HG03039 (cell line): ENCODE data around the gene SGCB.
"Not testable (repeated sequence)": the region's sequence is repeated elsewhere in the genome, so short reads cannot be mapped to it uniquely, and the experiment has no call there.

Experiments used
- ATAC-seq: cut with Tn5 transposase; IDR thresholded peaks from one replicate; pipeline ENCODE4 v1.9.1; 2021; ENCODE audit warnings: mild to moderate bottlenecking, moderate library complexity; ENCODE audit not compliant: unreplicated experiment

Gene SGCB, protein sequence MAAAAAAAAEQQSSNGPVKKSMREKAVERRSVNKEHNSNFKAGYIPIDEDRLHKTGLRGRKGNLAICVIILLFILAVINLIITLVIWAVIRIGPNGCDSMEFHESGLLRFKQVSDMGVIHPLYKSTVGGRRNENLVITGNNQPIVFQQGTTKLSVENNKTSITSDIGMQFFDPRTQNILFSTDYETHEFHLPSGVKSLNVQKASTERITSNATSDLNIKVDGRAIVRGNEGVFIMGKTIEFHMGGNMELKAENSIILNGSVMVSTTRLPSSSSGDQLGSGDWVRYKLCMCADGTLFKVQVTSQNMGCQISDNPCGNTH

DNA sequence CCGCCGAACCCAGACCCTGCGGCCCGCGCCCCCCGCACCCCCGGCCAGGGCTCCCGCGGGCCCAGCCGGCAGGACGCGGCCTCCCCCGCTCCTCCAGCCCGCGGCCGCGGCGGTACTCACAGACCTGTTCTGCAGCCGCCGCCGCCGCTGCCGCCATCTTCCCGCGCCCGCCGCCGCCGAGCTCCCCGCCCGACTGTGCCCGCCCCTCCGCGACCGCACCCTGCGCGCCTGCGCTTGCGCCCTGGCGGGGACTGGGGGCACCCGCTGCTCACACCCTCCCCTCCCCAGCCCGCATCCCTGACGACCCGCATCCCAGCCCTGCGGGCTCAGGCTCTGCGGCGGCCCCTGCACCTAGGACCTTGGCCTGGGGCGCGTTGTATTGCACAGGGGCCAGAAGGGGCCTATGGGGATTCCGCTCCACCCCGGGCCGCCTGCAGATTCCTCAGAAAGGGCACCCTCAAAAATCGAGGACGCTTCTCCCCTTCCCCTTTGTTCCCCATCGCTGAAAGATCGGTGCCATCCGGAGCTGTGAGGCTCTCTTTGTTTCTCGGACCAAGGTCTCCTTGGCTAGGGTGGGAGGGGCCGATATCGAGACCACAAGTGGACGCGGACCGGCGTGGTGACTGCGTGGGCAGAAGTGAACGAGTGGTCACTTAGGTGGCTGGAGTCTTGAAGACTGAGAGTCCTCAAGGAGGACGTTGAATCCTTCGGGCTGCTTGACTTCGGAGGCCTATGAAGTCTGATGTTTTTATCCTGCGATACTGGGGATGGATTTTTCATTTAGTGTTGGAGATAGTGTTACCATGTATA lies at the start of gene SGCB:
Gene SGCB, minus strand, starts transcription at position 197 of the 810 bp plus-strand sequence. Its CDS starts 40 bp downstream, at position 157.
- ATAC-seq, result peak; percentile 92

DNA sequence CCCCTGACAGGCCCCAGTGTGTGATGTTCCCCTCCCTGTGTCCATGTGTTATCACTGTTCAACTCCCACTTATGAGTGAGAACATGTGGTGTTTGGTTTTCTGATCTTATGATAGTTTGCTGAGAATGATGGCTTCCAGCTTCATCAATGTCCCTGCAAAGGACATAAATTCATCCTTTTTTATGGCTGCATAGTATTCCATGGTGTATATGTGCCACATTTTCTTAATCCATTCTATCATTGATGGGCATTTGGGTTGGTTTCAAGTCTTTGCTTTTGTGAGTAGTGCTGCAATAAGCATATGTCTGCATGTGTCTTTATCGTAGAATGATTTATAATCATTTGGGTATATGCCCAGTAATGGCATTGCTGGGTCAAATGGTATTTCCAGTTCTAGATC lies 48.3 kb upstream of the SGCB start:
- ATAC-seq, result not testable (repeated sequence)

DNA sequence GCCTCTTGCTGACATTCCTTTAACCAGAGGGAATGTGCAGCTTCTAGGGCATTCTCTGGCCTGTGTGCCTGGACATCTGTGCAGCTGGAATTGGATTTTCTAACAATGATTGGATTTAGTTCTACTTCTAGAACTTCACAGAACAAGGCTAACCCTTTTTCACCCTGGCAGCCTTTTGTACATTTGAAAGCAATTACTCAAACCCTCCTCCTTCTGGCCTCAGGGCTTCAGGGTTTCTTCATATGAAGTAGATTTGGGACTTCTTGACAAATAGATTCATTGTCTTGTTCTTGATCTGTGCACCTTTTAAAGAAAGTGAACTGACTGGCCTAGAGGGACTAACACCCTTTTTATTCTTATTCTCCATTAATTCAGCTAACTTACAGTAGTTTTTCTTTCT lies 43.1 kb upstream of the SGCB start:
- no peak for ATAC-seq

DNA sequence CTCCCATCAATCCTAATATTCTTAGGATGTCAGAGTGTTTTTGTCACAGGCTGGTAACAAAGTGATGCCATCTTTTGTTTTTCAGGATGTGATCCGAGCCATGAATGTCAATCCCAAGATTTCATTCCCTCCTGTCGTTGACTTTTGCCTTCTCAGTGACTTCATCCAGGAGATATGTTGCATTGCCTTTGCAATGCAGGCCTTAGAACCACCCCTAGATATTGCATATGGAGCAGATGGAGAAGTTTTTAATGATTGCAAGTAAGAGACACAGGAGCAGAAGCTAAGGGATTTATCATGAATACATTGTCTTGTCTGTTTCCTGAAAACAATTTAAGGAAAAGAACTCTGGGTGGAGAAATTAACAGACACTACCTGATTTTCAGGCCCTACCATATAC lies 41.6 kb upstream of the SGCB start:
- no peak for ATAC-seq

DNA sequence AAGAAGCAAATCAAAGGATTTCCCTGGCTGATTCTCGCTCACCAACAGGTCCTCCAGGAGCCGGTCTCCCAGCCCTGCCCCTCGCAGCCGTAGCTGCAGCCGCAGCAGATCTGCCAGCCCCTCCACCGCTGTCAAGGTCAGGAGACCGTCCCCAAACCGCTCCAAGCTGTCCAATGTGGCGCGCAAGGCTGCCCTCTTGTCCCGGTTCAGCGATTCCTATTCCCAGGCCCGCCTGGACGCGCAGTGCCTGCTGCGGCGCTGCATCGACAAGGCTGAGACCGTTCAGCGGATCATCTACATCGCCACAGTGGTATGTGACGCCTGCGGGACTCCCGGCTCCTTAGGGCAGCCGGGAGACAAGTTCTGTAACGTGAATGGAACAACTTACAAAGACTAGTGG lies 38.6 kb upstream of the SGCB start:
- ATAC-seq, result no peak

DNA sequence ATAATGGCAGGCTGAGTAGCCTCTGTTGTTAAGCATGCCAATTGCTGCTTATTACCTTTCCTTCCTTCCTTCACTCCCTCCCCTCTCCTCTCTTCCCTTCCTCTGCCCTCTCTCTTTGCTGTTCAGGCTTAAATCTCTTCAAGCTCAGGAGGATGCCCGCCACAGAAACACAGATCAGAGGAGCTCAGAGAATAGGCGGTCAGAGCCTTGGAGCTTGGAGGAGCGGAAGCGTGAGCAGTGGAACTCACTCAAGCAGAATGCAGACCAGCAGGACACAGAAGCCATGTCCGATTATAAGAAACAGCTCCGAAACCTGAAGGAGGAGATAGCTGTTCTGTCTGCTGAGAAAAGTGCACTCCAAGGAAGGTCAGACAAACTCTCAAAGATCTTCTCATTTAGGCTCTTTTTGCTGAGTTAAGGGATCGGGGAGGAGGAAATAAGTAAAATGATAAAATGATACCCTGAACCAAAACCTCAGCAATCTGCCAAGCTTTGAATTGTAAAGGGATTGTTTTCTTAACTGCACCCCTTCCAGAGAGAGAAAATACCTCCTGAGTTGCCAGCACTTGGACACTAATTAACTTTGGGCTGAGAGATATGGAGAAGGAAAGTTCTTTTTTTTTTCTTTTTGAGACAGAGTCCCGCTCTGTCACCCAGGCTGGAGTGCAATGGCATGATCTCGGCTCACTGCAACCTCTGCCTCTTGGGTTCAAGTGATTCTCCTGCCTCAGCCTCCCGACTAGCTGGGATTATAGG lies 33.9 kb upstream of the SGCB start:
- ATAC-seq, result no peak

DNA sequence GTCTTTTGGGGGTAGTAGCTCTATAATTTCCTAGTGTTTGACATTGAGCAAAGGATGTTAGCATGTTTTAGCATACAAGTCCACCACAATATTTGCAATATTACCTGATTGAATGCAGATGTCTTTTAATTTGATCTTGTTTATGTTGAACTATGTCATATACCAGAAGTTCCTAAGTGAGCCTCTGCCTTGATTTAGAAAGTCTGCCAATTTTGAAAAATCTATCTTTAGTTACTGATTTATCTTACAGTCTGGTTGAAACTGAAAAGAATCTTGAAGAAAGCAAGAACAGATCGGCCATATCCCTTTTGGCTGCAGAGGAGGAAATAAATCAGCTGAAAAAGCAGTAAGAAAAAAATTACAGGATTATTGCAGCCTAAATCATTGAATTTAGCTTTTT lies 31.5 kb upstream of the SGCB start:
- no peak for ATAC-seq

DNA sequence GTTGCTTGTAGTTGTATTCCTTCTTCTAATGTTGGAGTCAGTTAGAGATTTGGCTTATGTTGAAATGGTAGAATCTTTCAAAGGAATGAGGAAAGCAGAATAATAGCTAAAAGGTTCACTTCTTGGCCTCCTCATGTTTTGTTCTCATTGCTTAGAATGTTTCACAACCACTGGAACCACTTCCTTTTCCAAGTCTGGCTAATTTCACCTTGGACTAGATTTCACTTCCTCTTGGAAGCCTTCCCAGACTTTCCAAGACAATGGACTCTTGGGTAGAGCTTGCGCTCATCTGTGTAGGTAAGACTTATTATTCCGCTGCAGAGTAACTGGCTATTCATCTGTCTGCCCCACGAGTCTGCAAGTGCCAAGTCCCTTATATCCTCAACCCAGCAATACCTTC lies 21.3 kb upstream of the SGCB start:
- ATAC-seq, result no peak

DNA sequence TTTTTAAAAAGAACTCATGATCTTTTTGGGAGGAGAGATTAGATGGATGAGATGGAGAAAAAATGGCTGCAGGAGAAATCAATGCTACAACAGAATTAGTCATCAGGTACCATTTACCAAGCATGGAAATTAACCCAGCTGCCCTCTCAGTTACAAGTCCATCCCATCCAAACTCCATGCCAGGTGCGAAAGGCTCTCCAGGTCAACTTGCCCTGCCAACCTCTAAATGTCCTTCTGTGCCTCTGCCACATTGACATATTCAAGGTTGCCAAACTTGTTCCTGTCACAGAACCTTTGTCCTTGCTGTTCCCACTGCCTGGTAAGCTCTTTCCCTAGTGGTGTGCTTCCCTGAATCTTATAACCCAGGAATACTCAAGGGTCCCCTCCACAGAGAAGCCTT lies 20.2 kb upstream of the SGCB start:
- ATAC-seq, result no peak

DNA sequence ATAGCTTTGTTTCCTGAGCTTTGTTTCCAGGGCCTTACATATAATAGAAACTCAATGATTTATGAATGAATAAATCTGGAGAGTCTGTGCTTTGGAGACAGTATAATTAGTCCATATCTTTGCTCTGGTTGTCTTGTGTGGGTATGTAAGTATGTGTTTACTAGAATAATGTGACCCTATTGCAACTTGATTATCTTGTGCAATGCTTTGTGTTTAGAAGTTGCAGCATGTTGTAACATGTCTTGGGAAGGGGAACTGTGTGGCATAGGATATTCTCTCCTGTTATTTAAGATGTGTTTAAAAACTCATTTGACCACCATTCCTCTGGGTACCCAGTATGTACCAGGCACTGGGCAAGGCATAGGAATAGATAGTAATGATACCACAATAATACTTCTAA lies 19.1 kb upstream of the SGCB start:
- no peak for ATAC-seq

DNA sequence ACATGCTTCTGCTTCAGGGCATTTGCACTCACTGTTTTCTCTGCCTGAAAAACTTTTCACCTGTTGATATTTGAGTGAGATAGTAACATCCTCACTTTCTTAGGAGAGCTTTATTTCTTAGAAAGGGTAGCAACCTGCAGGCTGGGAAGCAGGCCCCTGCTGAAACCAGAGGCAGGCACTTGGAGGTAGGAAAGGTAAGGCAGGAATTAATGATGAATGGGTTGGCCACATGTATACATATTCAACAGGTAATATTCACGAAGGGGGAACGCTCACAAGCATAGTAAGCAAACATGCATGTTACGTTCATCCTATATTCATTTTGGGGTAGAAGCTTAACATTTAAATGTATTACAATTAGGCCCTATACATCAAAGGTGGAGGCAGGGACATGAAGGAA lies 16.2 kb upstream of the SGCB start:
- no peak for ATAC-seq

DNA sequence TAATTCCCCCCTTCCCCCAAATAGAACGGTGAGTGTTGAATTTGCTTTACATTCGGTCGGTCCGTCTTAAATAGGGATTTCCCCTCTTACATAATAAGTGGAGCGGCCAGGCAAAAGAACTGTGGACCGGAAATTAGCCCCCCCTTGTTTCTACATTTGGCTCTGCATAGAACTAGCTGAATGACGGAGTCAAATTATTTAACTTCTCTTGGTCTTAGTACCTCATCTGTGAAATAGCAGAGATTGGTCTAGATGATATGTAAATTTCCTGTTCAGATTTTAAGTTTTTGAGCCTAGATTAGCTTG lies 14.3 kb upstream of the SGCB start:
- peak; percentile 61 for ATAC-seq

DNA sequence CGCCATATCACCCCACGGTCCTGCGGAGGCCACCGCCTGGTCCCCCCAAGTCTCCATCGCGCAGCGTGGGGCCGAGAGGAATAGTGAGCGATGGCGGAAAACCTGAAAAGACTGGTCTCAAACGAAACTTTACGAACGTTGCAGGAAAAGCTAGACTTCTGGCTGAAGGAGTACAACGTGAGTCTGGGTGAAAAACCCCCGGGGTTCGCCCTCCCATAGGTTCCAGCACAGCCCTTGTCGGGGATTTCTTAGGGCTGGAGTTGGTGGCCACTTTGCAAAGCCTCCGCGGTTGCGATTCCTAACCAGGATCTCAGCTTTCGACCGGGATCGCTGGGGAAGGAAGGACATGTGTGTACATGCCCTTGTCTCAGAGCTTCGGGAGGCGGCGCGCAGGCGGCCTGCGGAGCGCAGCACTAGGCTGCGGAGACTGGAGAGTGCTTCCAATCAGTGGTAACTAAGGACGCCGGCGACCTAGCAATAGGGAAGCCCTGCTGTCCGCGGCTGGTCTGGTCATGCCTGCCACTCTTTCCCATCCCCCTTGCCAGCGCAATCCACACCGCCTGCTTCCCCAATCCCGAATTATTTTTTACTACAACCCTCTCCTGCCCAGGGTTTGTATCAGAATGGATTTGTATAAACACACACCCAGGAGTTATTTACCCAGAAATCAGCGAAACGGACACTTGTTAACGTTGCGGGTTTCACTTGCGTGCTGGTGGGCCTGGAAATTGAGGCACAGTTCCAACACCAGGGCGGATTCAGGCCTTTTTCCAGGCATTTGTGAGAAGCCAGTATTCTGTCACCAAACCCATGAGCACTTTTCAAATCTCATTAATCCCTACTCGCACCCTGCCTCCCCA lies 13.7 kb upstream of the SGCB start:
- peak; percentile 57 for ATAC-seq

DNA sequence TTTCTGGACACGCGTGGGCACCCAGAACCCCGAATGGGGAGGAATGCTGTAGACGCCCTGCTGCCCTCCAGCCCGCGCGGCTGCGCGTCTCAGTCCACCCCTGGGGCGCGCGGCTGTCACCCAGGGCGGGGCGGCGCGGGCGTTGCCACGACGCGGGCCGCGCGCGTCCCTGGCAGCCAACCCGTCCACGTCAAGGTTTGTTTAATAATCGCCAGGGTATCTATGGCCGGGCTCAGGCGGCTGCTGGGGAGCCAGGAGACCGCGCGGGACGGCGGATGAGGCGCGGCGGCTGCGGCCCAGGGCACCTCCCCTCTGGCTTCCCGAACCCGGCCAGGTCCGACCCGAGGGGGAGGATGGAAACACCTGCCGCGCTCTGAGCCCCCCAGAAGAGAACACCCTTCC lies 13.1 kb upstream of the SGCB start, which contains the start of gene SPATA18:
Gene SPATA18, plus strand, starts transcription at position 92 of the 402 bp plus-strand sequence. CDS start 401 bp downstream, outside the sequence.
- peak; percentile 28 for ATAC-seq

DNA sequence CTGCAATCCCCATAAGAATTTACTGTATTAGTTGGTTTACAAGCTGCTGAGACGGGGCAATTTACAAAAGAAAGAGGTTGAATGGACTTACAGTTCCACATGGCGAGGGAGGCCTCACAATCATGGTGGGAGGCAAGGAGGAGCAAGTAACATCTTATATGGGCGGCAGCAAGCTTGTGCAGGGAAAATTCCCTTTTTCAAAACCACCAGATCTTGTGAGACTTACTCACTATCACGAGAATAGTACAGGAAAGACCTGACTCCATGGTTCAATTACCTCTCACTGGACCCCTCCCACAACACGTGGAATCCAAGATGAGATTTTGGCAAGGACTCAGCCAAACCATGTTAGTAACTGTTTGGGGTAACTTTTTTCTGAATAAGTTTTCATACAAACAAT lies 11.2 kb upstream of the SGCB start:
- ATAC-seq, result no peak

DNA sequence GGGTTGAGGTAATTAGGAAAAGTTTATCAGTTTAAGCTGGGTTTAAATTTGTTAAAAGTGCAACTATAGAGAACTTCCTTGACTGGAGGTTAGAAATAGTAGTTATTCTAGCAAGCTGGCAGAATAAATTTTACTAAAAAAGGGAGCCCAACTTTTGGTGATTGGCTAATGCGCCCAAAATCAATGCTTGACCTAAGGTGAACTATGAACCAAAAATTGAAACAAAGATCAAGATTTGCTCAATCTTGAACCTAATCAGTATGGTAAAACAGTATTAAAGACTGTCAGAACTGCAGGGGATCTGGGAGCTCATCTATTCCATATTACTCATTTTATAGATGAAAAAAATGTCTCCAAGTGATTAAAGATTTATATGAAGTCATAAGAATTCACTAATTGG lies 6.9 kb upstream of the SGCB start:
- no peak for ATAC-seq

DNA sequence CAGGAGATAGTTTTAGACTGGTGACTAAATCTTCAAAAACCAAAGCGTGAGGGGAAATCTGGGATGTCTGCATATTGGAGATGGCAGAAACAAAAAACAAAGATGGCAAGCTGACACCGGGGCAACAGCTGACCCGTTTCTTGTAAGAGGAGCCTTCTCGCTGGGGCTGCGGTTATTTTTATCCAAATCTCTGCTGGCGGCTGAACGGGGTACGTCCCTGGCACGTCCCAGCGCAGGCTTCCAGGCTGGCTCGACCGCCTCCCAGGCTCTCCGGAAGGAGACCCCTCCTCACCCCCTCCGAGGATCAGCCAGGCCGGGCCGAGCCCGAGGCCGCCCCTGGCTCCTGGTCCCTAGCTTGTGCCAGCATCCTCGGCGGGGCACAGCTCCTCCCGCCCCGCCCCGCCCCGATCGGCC lies 403 bp downstream of the SGCB start:
- ATAC-seq, result peak; percentile 60

DNA sequence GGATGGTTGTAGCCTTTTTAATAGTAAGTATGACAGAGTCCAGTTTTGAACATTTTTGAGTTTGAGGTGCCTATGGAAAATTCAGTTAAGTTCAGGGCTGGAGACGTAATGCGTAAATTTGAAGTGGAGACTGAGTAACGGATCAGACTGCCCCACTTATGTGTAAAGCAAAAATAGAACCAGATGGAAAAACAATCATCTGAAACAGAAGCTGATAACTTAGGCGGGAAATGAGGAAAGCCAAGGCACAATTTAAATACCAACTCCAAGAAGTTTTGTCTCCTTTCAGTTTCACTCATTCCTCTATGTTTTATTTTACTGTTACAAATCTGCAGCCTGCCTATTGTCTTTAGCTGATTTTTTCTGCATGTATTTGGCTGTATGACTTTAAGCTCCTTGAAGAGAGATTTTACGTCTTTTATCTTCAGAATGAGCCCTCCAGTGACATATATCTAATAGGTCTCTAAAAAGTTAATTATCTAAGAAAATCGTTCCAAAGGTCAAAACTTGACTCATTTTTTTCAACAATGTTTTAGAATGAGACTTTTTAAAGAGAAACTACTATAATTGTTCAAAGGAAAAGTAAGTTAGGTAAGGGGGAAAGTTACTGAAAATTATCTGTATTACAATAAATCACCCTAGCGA lies 1.1 kb downstream of the SGCB start:
- ATAC-seq, result no peak

DNA sequence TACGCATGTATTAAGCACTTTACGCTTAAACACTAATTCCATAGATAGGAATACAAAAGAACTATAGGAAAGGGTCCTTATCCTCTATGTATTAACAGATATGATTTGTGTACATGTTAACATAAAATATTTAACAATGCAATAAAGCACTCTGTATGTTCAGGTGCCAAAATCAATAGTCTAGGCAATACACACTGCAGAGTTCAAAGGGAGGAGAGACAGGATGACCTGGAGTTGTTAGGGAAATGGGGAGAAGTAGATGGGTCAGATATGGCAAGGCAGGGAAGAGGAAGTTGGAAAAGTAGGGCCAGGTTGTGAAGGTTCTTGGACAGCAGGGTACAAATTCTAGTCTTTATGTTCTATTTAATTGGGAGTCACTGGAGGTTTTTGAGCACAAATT lies 2.9 kb downstream of the SGCB start:
- no peak for ATAC-seq

DNA sequence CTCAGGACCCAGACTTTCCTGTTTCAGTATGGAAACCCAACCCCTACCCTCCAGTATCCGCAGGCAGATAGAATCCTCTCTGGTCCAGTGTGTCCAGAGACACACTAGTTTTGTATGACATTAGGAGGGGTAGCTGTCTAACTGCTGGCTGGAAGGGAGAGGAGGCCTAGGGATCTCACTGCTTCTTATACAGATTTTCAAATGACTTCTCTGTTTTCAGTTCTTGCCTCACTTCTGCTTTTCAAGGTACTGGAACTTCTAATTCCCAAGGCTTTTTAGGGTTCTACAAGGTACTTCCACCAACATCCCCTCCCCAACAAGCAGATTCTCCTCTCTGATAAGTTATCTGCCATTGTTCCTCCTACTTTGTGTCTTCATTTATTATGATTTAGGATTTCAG lies 6.1 kb downstream of the SGCB start:
- ATAC-seq, result no peak
